ENCODE measurements around the gene PPM1L.

DNA sequence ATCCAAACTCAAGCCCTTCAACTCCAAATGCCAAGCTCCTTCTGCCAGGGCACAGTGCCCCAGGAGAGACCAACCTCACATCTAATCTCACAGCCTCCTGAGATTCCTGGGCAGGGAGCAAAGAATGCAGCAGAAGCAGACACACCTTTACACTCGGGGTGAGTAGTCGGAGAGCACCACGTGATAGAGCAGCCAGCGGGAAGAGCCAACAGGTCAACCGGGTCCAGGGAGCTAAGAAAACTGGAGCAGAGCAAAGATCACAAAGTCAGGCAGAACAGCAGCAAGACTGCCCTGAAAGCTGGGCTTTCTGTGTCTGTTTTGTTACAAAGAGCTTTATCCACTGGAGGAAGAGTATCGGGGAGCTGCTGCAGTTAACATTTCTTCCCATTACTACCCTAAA is 345.0 kb downstream of the PPM1L start:
- TF ChIP-seq EZH2phosphoT487 (IDR thresholded peaks at IDR 0.05; ENCODE audit: borderline replicate concordance, low read length), result no peak
- TF ChIP-seq, protein P1, sequence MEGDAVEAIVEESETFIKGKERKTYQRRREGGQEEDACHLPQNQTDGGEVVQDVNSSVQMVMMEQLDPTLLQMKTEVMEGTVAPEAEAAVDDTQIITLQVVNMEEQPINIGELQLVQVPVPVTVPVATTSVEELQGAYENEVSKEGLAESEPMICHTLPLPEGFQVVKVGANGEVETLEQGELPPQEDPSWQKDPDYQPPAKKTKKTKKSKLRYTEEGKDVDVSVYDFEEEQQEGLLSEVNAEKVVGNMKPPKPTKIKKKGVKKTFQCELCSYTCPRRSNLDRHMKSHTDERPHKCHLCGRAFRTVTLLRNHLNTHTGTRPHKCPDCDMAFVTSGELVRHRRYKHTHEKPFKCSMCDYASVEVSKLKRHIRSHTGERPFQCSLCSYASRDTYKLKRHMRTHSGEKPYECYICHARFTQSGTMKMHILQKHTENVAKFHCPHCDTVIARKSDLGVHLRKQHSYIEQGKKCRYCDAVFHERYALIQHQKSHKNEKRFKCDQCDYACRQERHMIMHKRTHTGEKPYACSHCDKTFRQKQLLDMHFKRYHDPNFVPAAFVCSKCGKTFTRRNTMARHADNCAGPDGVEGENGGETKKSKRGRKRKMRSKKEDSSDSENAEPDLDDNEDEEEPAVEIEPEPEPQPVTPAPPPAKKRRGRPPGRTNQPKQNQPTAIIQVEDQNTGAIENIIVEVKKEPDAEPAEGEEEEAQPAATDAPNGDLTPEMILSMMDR (IDR thresholded peaks at IDR 0.05; ENCODE audit: low read depth, low read length, poor library complexity, severe bottlenecking), result no peak
